ENCODE results near the gene GRM1. TPM values are rescaled to one million over a fixed set of nuclear protein-coding genes. Genes with fewer than 3 reads are reported as not detected.

Gene GRM1
- polyA plus RNA-seq (2011; rRNA removed) (0.01 TPM in 2 replicates), polyA minus RNA-seq (2011; rRNA and poly(A)+ RNA removed) (not detected in 2 replicates)

DNA sequence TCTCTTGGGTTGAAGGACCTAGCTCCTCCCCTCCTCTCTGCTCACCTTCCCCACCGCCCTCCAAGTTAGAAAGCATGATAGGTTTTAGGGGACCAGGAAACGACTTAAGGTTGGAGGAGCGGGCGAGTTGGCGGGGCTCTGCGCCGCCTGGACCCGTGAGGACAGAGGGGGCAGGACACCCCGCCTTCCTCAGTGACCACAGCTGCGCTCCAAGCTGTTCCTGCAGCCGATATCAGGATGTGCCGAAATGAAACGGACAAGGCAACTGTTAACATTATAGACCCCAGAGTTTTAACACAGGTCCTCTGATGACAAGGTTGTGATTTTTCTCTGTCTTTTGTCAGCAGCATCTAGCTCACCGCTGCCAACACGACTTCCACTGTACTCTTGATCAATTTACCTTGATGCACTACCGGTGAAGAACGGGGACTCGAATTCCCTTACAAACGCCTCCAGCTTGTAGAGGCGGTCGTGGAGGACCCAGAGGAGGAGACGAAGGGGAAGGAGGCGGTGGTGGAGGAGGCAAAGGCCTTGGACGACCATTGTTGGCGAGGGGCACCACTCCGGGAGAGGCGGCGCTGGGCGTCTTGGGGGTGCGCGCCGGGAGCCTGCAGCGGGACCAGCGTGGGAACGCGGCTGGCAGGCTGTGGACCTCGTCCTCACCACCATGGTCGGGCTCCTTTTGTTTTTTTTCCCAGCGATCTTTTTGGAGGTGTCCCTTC is at the start of gene GRM1:
TSS of gene GRM1 (plus strand) at position 212 of the 722 bp plus-strand sequence. CDS start at position 668, 456 bp downstream.
- TF ChIP-seq, protein P1, sequence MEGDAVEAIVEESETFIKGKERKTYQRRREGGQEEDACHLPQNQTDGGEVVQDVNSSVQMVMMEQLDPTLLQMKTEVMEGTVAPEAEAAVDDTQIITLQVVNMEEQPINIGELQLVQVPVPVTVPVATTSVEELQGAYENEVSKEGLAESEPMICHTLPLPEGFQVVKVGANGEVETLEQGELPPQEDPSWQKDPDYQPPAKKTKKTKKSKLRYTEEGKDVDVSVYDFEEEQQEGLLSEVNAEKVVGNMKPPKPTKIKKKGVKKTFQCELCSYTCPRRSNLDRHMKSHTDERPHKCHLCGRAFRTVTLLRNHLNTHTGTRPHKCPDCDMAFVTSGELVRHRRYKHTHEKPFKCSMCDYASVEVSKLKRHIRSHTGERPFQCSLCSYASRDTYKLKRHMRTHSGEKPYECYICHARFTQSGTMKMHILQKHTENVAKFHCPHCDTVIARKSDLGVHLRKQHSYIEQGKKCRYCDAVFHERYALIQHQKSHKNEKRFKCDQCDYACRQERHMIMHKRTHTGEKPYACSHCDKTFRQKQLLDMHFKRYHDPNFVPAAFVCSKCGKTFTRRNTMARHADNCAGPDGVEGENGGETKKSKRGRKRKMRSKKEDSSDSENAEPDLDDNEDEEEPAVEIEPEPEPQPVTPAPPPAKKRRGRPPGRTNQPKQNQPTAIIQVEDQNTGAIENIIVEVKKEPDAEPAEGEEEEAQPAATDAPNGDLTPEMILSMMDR (IDR thresholded peaks at IDR 0.05; ENCODE audit: low read depth, low read length): no peak
- Histone ChIP-seq H3K4me3 (ENCODE audit: low read depth, low read length) (no peak within 1 kb of the TSS; the same call in 1 of the 2 replicates), H3K9me3 (ENCODE audit: control insufficient read depth, insufficient read depth, low read length) (peaks cover 4% of the 10 kb centered on the region; the same call in 1 of the 2 replicates), H3K27ac (ENCODE audit: low read depth, low read length) (no peak within 1 kb of the TSS), H3K27me3 (ENCODE audit: control insufficient read depth, insufficient read depth, low read length) (peaks cover 6% of the 10 kb centered on the region)
- ChIA-PET CTCF (interaction anchor here (0.6 to 1.3 kb wide), 2 partner anchors 100 to 688 kb away, joined by 3 to 4 read pairs; no protein-coding TSS in a partner anchor), POLR2A (no interaction called here)
- DNase-seq (ENCODE audit: low read depth, low spot score): no peak

DNA sequence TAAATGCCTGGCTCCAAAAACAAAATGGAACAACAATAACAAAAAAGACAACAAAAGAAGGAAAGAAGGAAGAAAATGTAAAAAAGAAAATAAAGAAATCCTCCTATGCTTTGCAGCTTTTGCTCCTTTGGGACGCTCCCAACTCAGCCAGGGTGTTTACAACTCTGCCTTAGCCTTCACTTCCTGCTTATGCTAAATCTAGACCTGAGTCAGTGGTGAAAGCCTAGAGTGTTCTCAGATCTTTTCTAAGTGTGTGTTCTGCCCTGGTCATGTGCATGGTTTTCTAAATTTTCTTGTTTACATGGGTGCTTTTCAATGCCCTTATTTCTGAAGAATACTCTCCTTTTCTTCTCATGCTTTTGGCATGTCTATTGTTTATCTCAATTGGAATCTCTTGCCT is 19.5 kb upstream of the GRM1 start:
- H3K27ac ChIP-seq (ENCODE audit: low read depth, low read length): no peak overlapping the region
- no peaks in the 10 kb centered on the region for H3K9me3 ChIP-seq (ENCODE audit: control insufficient read depth, insufficient read depth, low read length)
- no peak for DNase-seq (ENCODE audit: low read depth, low spot score)
- ChIA-PET CTCF (no interaction called here), POLR2A (no interaction called here)
- no peak overlapping the region for H3K4me3 ChIP-seq (ENCODE audit: low read depth, low read length)
- no peaks in the 10 kb centered on the region for H3K27me3 ChIP-seq (ENCODE audit: control insufficient read depth, insufficient read depth, low read length)
- TF ChIP-seq, protein P1 (IDR thresholded peaks at IDR 0.05; ENCODE audit: low read depth, low read length): no peak

DNA sequence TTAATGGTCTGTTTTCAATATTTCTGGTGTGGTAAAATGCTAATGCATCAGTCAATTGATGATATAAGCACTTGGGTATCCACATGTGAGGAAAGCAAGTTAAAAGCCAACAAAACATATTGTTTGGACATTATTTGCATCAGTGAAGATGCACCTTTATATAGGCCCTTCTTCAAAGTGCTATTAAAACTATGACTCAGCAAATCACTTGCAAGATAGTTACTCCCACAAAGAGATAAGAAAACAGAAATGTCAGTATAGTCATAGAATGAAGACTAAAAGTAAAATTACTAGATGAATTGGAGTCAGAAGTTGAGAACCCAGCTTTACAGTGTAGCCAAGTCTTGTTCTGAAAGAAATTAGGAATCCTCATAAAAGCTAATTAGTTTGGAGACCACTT is 14.6 kb upstream of the GRM1 start:
- Histone ChIP-seq H3K9me3 (ENCODE audit: control insufficient read depth, insufficient read depth, low read length) (no peaks in the 10 kb centered on the region), H3K27ac (ENCODE audit: low read depth, low read length) (no peak overlapping the region), H3K27me3 (ENCODE audit: control insufficient read depth, insufficient read depth, low read length) (no peaks in the 10 kb centered on the region), H3K4me3 (ENCODE audit: low read depth, low read length) (no peak overlapping the region)
- CTCF ChIA-PET: no interaction called here
- TF ChIP-seq, protein P1 (IDR thresholded peaks at IDR 0.05; ENCODE audit: low read depth, low read length): no peak
- DNase-seq (ENCODE audit: low read depth, low spot score): no peak
- POLR2A ChIA-PET: no interaction called here

DNA sequence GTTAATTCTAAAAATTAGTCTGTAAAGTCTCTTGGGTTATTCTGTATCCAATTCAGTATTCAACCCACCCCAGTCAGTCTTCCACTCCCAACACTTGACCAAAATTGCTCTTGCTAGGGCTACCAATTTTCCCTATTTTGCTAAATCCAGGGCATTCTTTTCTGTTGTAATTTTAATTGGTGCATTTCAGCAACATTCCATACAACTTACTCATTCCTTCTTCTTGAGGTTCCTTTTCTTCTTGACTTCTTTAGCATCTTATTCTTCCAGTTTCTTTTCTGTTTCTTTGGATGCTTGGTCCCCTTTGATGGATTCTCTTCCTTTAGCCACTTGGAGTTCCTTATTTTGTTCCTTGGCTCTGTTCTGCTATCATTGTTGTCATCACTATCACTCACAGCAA is 11.2 kb upstream of the GRM1 start:
- Histone ChIP-seq H3K27ac (ENCODE audit: low read depth, low read length) (no peak overlapping the region), H3K27me3 (ENCODE audit: control insufficient read depth, insufficient read depth, low read length) (no peaks in the 10 kb centered on the region), H3K9me3 (ENCODE audit: control insufficient read depth, insufficient read depth, low read length) (no peaks in the 10 kb centered on the region), H3K4me3 (ENCODE audit: low read depth, low read length) (no peak overlapping the region)
- no peak for DNase-seq (ENCODE audit: low read depth, low spot score)
- CTCF ChIA-PET: no interaction called here
- TF ChIP-seq, protein P1 (IDR thresholded peaks at IDR 0.05; ENCODE audit: low read depth, low read length): no peak
- POLR2A ChIA-PET: no interaction called here

DNA sequence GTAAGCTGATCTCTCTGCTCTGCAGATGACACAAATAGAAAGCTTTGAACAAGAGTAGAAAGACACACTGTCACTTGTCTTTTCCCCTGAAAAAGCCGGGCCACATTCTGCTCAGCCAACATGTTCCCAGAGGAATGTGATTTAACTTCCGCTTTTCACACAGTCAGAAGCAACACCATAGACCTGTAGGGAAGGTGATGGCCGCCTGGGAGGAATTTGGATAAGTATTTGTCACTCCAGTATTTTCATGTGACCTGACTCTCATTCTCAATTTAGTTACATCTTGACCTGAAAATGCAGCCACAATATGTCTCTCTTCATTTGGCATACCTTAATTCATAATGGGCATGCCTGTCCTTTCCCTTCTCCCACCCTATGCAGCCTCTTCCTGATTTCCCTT is 2.0 kb upstream of the GRM1 start:
- POLR2A ChIA-PET: no interaction called here
- TF ChIP-seq, protein P1 (IDR thresholded peaks at IDR 0.05; ENCODE audit: low read depth, low read length): no peak
- CTCF ChIA-PET: no interaction called here
- no peak for DNase-seq (ENCODE audit: low read depth, low spot score)
- Histone ChIP-seq H3K27me3 (ENCODE audit: control insufficient read depth, insufficient read depth, low read length) (peaks cover 6% of the 10 kb centered on the region), H3K4me3 (ENCODE audit: low read depth, low read length) (no peak overlapping the region), H3K9me3 (ENCODE audit: control insufficient read depth, insufficient read depth, low read length) (peaks cover 4% of the 10 kb centered on the region; the same call in 1 of the 2 replicates), H3K27ac (ENCODE audit: low read depth, low read length) (no peak overlapping the region)
